Common myeloid progenitor, CD34-positive (primary cell): ENCODE results near the gene CNNM1.

Experiments used
- CTCF ChIA-PET: fragments of 350-600 bp; sonication (Branson Sonifier 250); formaldehyde crosslinking; loops from one replicate; lab custom pipeline; 2021; ENCODE audit warnings: antibody characterized with exemption; lab: Charles Lee
- POLR2A ChIA-PET: fragments of 350-600 bp; sonication (Branson Sonifier 250); formaldehyde crosslinking; loops from one replicate; lab custom pipeline; 2021; ENCODE audit warnings: antibody characterized with exemption; lab: Charles Lee
- DNase-seq, 3 donors: peaks; one replicate each; pipeline versions ENCODE4 v3.0.0 to v3.0.0-alpha.2; 2013
- H3K27ac ChIP-seq, 2 experiments: 1 replicate in 1 of 2; 2 replicates in 1 of 2; pipeline ENCODE4 v1.7.0; 2013; ENCODE audit warnings: inconsistent platforms in 2 of 2, low read length in 2 of 2, mild to moderate bottlenecking in 2 of 2, low read depth in 1 of 2, moderate library complexity in 1 of 2; ENCODE audit not compliant: severe bottlenecking in 2 of 2, insufficient read depth in 1 of 2, poor library complexity in 1 of 2
- H3K27me3 ChIP-seq, 5 experiments: replicated peaks in 2 of 5; 1 replicate in 3 of 5; 2 replicates in 2 of 5; pipeline versions ENCODE4 v1.6.1 to v1.7.0; 2013; ENCODE audit warnings: low read length in 4 of 5, mild to moderate bottlenecking in 2 of 5, moderate library complexity in 2 of 5, inconsistent platforms in 1 of 5; ENCODE audit not compliant: insufficient read depth in 5 of 5, control insufficient read depth in 4 of 5
- H3K36me3 ChIP-seq, 4 experiments: 1 replicate in 2 of 4; 2 replicates in 2 of 4; pipeline versions ENCODE4 v1.6.1 to v1.7.0; 2013; ENCODE audit warnings: low read length in 3 of 4, control low read depth in 1 of 4, mild to moderate bottlenecking in 1 of 4; ENCODE audit not compliant: control insufficient read depth in 4 of 4, insufficient read depth in 4 of 4
- H3K4me1 ChIP-seq, 4 experiments: 1 replicate in 3 of 4; 2 replicates in 1 of 4; pipeline versions ENCODE4 v1.6.1 to v1.7.1; 2013; ENCODE audit warnings: low read length in 3 of 4, mild to moderate bottlenecking in 3 of 4, control low read depth in 1 of 4, inconsistent platforms in 1 of 4, moderate library complexity in 1 of 4; ENCODE audit not compliant: control insufficient read depth in 4 of 4, insufficient read depth in 4 of 4; ENCODE audit errors: control extremely low read depth in 1 of 4
- H3K4me3 ChIP-seq, 7 experiments: 1 replicate in 4 of 7; 2 replicates in 3 of 7; pipeline versions ENCODE4 v1.5.1 to v1.7.0; 2013; ENCODE audit warnings: mild to moderate bottlenecking in 7 of 7, low read length in 6 of 7, moderate library complexity in 6 of 7, inconsistent platforms in 2 of 7, low read depth in 2 of 7, control low read depth in 1 of 7; ENCODE audit not compliant: insufficient read depth in 4 of 7, control insufficient read depth in 1 of 7; ENCODE audit errors: extremely low read depth in 1 of 7
- H3K9me3 ChIP-seq, 5 experiments: 1 replicate in 4 of 5; 2 replicates in 1 of 5; pipeline versions ENCODE4 v1.6.1 to v1.7.1; 2013; ENCODE audit warnings: low read length in 4 of 5, mild to moderate bottlenecking in 2 of 5, inconsistent platforms in 1 of 5, low read depth in 1 of 5, moderate library complexity in 1 of 5; ENCODE audit not compliant: control insufficient read depth in 4 of 5, insufficient read depth in 2 of 5; ENCODE audit errors: control extremely low read depth in 1 of 5
- WGBS: methylation state at CpG from one replicate; pipeline ENCODE4 v1.1.5; 2013; ENCODE audit not compliant: insufficient coverage; 5-methylcytosine and 5-hydroxymethylcytosine counted together

The CNNM1 gene

GRCh38 chr10:99357691-99358090, 28.5 kb downstream of the CNNM1 start:
- CTCF ChIA-PET: no interaction called here
- POLR2A ChIA-PET: no interaction called here

GRCh38 chr10:99358101-99358500, 28.9 kb downstream of the CNNM1 start:
- CTCF ChIA-PET: interaction anchor here (1.7 kb wide), 1 partner anchor 30 kb away, joined by 4 read pairs; no protein-coding TSS in a partner anchor
- H3K4me1 ChIP-seq: peaks cover 0 to 10% (median 2%) of the 10 kb centered on the region in 4 experiments
- no CpG with 5 or more reads among the region's 1 CpG for WGBS

More at GRCh38 chr10:99357691-99358090, 28.5 kb downstream of the CNNM1 start:
- WGBS: 88% methylated on average over 3 of the region's 3 CpGs
- H3K27ac ChIP-seq: no peak overlapping the region
- no peak overlapping the region for H3K4me3 ChIP-seq
- H3K9me3 ChIP-seq: no peaks in the 10 kb centered on the region
- peaks cover 0 to 10% (median 2%) of the 10 kb centered on the region in 4 experiments for H3K4me1 ChIP-seq
- DNase-seq: no peak
- no peaks in the 10 kb centered on the region for H3K27me3 ChIP-seq
- H3K36me3 ChIP-seq: peaks cover 0 to 17% (median 8%) of the 10 kb centered on the region in 4 experiments

GRCh38 chr10:99360934-99361333, 31.8 kb downstream of the CNNM1 start:
- CTCF ChIA-PET: interaction anchor here (0.9 to 1.7 kb wide), 2 partner anchors 15 to 51 kb away, joined by 3 read pairs; no protein-coding TSS in a partner anchor
- Histone ChIP-seq H3K9me3 (no peaks in the 10 kb centered on the region), H3K36me3 (peaks cover 0 to 18% (median 8%) of the 10 kb centered on the region in 4 experiments), H3K27ac (no peak overlapping the region), H3K4me3 (no peak overlapping the region), H3K4me1 (peaks cover 0 to 10% (median 2%) of the 10 kb centered on the region in 4 experiments), H3K27me3 (no peaks in the 10 kb centered on the region)
- 98% methylated on average over 5 of the region's 5 CpGs for WGBS
- POLR2A ChIA-PET: interaction anchor here (0.8 kb wide), 1 partner anchor 14 kb away, joined by 3 read pairs; no protein-coding TSS in a partner anchor
- no peak for DNase-seq

More at GRCh38 chr10:99358101-99358500, 28.9 kb downstream of the CNNM1 start:
- peaks cover 0 to 18% (median 8%) of the 10 kb centered on the region in 4 experiments for H3K36me3 ChIP-seq
- no peaks in the 10 kb centered on the region for H3K9me3 ChIP-seq
- no peak overlapping the region for H3K4me3 ChIP-seq
- no peak for DNase-seq
- H3K27me3 ChIP-seq: no peaks in the 10 kb centered on the region
- POLR2A ChIA-PET: no interaction called here
- no peak overlapping the region for H3K27ac ChIP-seq

GRCh38 chr10:99364125-99364524, 35.0 kb downstream of the CNNM1 start:
- POLR2A ChIA-PET: no interaction called here
- Histone ChIP-seq H3K36me3 (peaks cover 0 to 14% (median 5%) of the 10 kb centered on the region in 4 experiments), H3K27ac (no peak overlapping the region), H3K4me3 (no peak overlapping the region), H3K9me3 (no peaks in the 10 kb centered on the region), H3K27me3 (no peaks in the 10 kb centered on the region), H3K4me1 (peaks cover 0 to 8% (median 2%) of the 10 kb centered on the region in 4 experiments)
- CTCF ChIA-PET: interaction anchor here (1.0 kb wide), 1 partner anchor 28 kb away, joined by 3 read pairs; no protein-coding TSS in a partner anchor
- 96% methylated on average over 2 of the region's 4 CpGs for WGBS
- no peak for DNase-seq

- 57% methylated on average over 1 of the region's 1 CpG for WGBS
- CTCF ChIA-PET: no interaction called here
- peaks cover 0 to 14% (median 5%) of the 10 kb centered on the region in 4 experiments for H3K36me3 ChIP-seq
These were observed 36.2 kb downstream of the CNNM1 start for GRCh38 chr10:99365311-99365710.

GRCh38 chr10:99365736-99366135, 36.6 kb downstream of the CNNM1 start:
- ChIA-PET CTCF (no interaction called here), POLR2A (no interaction called here)
- no CpG with 5 or more reads among the region's 1 CpG for WGBS
- DNase-seq: peak in 2 of 3 donors; percentile 37 to 54
- H3K27ac ChIP-seq: no peak overlapping the region
- H3K27me3 ChIP-seq: no peaks in the 10 kb centered on the region
- H3K4me1 ChIP-seq: no peaks in the 10 kb centered on the region
- H3K36me3 ChIP-seq: peaks cover 0 to 12% (median 4%) of the 10 kb centered on the region in 4 experiments
- H3K9me3 ChIP-seq: no peaks in the 10 kb centered on the region
- H3K4me3 ChIP-seq: no peak overlapping the region

More at GRCh38 chr10:99365311-99365710, 36.2 kb downstream of the CNNM1 start:
- H3K4me3 ChIP-seq: no peak overlapping the region
- no peak for DNase-seq
- H3K9me3 ChIP-seq: no peaks in the 10 kb centered on the region
- no peak overlapping the region for H3K27ac ChIP-seq
- H3K27me3 ChIP-seq: no peaks in the 10 kb centered on the region
- no peaks in the 10 kb centered on the region for H3K4me1 ChIP-seq
- POLR2A ChIA-PET: no interaction called here

GRCh38 chr10:99366666-99367065, 37.5 kb downstream of the CNNM1 start:
- DNase-seq: no peak
- WGBS: no CpG with 5 or more reads among the region's 2 CpGs
- Histone ChIP-seq H3K4me1 (peaks cover 0 to 4% (median 0%) of the 10 kb centered on the region in 4 experiments), H3K9me3 (no peaks in the 10 kb centered on the region), H3K4me3 (no peak overlapping the region), H3K27me3 (no peaks in the 10 kb centered on the region), H3K27ac (no peak overlapping the region), H3K36me3 (peaks cover 0 to 9% (median 3%) of the 10 kb centered on the region in 4 experiments)
- CTCF ChIA-PET: interaction anchor here (0.6 kb wide), 1 partner anchor 55 kb away, joined by 4 read pairs; no protein-coding TSS in a partner anchor
- POLR2A ChIA-PET: no interaction called here
